Measurements from ENCODE around the gene BTG2. TPM values are rescaled to one million over a fixed set of nuclear protein-coding genes. Genes with fewer than 3 reads are reported as not detected.

BTG2 gene
- total and polyA plus RNA-seq, 2 experiments from 2014 or later, result 6.3 to 9.1 TPM

DNA sequence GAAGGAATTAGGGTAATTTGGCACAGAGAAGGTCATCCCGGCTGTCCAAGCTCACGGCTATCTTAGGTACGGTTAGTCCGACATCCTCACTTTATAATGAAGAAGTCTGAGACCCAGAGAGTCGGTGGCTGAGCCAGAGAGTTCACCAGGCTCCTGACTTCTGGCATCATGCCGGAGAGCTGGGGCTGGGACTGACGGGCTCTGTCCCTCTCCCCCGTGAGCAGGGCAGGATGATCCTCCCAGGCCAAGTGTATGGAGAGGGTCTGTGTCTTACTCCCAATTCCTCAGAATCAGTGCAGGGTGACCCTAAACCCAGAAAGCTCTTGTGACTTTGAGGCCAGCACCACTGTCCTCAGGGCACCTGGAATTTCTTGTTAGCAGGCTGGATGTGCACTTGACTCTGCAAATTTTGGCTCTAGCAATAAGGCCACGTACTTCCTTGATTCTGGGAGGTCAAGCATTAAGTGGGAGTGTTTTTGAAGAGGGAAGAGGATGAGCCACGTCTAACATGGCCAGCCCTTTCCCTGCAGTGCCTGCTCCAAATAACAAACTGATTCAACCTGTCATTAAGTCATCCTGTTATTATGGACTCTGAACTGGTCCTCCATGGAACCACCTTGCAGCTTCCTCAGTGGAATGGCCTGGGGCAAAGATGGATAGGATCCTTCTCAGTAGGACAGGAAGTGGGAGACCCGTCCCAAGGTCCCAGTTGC is 20.8 kb upstream of the BTG2 start:
- no peaks in the 10 kb centered on the region for H3K36me3 ChIP-seq (ENCODE audit: insufficient read depth)
- ATAC-seq (no peak), DNase-seq (ENCODE audit: low spot score) (no peak)
- no peak overlapping the region for H3K27ac ChIP-seq (ENCODE audit: low read depth)
- no peaks in the 10 kb centered on the region for H4K20me1 ChIP-seq (replicated peaks; ENCODE audit: insufficient read depth)
- H3K4me3 Mint-ChIP-seq, result no peak overlapping the region
- H3K36me3 Mint-ChIP-seq (ENCODE audit: low read depth), result no peaks in the 10 kb centered on the region
- no peaks in the 10 kb centered on the region for H3K9me2 ChIP-seq (ENCODE audit: insufficient read depth)
- no peaks in the 10 kb centered on the region for H3K79me2 ChIP-seq (replicated peaks; ENCODE audit: insufficient read depth)
- peaks cover 24% of the 10 kb centered on the region for H3K4me1 ChIP-seq (ENCODE audit: insufficient read depth)
- no peaks in the 10 kb centered on the region for H3F3A ChIP-seq (replicated peaks; ENCODE audit: low read depth)
- peaks cover 36% of the 10 kb centered on the region for H3K4me1 Mint-ChIP-seq
- no peaks in the 10 kb centered on the region for H3K9me3 Mint-ChIP-seq
- no peak overlapping the region for H3K27ac Mint-ChIP-seq
- TF ChIP-seq, protein P1, sequence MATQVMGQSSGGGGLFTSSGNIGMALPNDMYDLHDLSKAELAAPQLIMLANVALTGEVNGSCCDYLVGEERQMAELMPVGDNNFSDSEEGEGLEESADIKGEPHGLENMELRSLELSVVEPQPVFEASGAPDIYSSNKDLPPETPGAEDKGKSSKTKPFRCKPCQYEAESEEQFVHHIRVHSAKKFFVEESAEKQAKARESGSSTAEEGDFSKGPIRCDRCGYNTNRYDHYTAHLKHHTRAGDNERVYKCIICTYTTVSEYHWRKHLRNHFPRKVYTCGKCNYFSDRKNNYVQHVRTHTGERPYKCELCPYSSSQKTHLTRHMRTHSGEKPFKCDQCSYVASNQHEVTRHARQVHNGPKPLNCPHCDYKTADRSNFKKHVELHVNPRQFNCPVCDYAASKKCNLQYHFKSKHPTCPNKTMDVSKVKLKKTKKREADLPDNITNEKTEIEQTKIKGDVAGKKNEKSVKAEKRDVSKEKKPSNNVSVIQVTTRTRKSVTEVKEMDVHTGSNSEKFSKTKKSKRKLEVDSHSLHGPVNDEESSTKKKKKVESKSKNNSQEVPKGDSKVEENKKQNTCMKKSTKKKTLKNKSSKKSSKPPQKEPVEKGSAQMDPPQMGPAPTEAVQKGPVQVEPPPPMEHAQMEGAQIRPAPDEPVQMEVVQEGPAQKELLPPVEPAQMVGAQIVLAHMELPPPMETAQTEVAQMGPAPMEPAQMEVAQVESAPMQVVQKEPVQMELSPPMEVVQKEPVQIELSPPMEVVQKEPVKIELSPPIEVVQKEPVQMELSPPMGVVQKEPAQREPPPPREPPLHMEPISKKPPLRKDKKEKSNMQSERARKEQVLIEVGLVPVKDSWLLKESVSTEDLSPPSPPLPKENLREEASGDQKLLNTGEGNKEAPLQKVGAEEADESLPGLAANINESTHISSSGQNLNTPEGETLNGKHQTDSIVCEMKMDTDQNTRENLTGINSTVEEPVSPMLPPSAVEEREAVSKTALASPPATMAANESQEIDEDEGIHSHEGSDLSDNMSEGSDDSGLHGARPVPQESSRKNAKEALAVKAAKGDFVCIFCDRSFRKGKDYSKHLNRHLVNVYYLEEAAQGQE (IDR thresholded peaks at IDR 0.05; ENCODE audit: unreplicated experiment), result no peak
- TF ChIP-seq ZNF331 (CRISPR knock-in tag; IDR thresholded peaks at IDR 0.05; ENCODE audit: low read depth) (no peak), EZH2phosphoT487 (IDR thresholded peaks at IDR 0.05; ENCODE audit: unreplicated experiment) (no peak), CREB1 (CRISPR knock-in tag; IDR thresholded peaks at IDR 0.05; ENCODE audit: low read depth) (no peak), JUNB (IDR thresholded peaks at IDR 0.05; ENCODE audit: unreplicated experiment) (no peak), POLR2AphosphoS5 (IDR thresholded peaks at IDR 0.05; ENCODE audit: low read depth) (no peak), NANOG (IDR thresholded peaks at IDR 0.05; ENCODE audit: borderline replicate concordance) (no peak), STAT1 (IDR thresholded peaks at IDR 0.05; ENCODE audit: unreplicated experiment) (no peak), EZH2 (IDR thresholded peaks at IDR 0.05; ENCODE audit: low read depth, unreplicated experiment) (no peak), ZNF114 (CRISPR knock-in tag; IDR thresholded peaks at IDR 0.05) (no peak)
- TF ChIP-seq, protein P2, sequence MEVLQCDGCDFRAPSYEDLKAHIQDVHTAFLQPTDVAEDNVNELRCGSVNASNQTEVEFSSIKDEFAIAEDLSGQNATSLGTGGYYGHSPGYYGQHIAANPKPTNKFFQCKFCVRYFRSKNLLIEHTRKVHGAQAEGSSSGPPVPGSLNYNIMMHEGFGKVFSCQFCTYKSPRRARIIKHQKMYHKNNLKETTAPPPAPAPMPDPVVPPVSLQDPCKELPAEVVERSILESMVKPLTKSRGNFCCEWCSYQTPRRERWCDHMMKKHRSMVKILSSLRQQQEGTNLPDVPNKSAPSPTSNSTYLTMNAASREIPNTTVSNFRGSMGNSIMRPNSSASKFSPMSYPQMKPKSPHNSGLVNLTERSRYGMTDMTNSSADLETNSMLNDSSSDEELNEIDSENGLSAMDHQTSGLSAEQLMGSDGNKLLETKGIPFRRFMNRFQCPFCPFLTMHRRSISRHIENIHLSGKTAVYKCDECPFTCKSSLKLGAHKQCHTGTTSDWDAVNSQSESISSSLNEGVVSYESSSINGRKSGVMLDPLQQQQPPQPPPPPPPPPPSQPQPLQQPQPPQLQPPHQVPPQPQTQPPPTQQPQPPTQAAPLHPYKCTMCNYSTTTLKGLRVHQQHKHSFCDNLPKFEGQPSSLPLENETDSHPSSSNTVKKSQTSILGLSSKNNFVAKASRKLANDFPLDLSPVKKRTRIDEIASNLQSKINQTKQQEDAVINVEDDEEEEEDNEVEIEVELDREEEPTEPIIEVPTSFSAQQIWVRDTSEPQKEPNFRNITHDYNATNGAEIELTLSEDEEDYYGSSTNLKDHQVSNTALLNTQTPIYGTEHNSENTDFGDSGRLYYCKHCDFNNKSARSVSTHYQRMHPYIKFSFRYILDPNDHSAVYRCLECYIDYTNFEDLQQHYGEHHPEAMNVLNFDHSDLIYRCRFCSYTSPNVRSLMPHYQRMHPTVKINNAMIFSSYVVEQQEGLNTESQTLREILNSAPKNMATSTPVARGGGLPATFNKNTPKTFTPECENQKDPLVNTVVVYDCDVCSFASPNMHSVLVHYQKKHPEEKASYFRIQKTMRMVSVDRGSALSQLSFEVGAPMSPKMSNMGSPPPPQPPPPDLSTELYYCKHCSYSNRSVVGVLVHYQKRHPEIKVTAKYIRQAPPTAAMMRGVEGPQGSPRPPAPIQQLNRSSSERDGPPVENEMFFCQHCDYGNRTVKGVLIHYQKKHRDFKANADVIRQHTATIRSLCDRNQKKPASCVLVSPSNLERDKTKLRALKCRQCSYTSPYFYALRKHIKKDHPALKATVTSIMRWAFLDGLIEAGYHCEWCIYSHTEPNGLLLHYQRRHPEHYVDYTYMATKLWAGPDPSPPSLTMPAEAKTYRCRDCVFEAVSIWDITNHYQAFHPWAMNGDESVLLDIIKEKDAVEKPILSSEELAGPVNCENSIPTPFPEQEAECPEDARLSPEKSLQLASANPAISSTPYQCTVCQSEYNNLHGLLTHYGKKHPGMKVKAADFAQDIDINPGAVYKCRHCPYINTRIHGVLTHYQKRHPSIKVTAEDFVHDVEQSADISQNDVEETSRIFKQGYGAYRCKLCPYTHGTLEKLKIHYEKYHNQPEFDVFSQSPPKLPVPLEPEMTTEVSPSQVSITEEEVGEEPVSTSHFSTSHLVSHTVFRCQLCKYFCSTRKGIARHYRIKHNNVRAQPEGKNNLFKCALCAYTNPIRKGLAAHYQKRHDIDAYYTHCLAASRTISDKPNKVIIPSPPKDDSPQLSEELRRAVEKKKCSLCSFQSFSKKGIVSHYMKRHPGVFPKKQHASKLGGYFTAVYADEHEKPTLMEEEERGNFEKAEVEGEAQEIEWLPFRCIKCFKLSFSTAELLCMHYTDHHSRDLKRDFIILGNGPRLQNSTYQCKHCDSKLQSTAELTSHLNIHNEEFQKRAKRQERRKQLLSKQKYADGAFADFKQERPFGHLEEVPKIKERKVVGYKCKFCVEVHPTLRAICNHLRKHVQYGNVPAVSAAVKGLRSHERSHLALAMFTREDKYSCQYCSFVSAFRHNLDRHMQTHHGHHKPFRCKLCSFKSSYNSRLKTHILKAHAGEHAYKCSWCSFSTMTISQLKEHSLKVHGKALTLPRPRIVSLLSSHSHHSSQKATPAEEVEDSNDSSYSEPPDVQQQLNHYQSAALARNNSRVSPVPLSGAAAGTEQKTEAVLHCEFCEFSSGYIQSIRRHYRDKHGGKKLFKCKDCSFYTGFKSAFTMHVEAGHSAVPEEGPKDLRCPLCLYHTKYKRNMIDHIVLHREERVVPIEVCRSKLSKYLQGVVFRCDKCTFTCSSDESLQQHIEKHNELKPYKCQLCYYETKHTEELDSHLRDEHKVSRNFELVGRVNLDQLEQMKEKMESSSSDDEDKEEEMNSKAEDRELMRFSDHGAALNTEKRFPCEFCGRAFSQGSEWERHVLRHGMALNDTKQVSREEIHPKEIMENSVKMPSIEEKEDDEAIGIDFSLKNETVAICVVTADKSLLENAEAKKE (CRISPR knock-in tag; IDR thresholded peaks at IDR 0.05), result no peak
- TF ChIP-seq, protein P3, sequence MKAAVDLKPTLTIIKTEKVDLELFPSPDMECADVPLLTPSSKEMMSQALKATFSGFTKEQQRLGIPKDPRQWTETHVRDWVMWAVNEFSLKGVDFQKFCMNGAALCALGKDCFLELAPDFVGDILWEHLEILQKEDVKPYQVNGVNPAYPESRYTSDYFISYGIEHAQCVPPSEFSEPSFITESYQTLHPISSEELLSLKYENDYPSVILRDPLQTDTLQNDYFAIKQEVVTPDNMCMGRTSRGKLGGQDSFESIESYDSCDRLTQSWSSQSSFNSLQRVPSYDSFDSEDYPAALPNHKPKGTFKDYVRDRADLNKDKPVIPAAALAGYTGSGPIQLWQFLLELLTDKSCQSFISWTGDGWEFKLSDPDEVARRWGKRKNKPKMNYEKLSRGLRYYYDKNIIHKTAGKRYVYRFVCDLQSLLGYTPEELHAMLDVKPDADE (IDR thresholded peaks at IDR 0.05), result no peak
- TF ChIP-seq, protein P4, sequence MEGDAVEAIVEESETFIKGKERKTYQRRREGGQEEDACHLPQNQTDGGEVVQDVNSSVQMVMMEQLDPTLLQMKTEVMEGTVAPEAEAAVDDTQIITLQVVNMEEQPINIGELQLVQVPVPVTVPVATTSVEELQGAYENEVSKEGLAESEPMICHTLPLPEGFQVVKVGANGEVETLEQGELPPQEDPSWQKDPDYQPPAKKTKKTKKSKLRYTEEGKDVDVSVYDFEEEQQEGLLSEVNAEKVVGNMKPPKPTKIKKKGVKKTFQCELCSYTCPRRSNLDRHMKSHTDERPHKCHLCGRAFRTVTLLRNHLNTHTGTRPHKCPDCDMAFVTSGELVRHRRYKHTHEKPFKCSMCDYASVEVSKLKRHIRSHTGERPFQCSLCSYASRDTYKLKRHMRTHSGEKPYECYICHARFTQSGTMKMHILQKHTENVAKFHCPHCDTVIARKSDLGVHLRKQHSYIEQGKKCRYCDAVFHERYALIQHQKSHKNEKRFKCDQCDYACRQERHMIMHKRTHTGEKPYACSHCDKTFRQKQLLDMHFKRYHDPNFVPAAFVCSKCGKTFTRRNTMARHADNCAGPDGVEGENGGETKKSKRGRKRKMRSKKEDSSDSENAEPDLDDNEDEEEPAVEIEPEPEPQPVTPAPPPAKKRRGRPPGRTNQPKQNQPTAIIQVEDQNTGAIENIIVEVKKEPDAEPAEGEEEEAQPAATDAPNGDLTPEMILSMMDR (conservative IDR thresholded peaks at IDR 0.05; ENCODE audit: low read depth in 2 of 2), result no peak
- no peak overlapping the region for H3K4me2 ChIP-seq
- H3K27me3 Mint-ChIP-seq (ENCODE audit: insufficient read depth, low read depth, poor library complexity), result peaks cover 20% of the 10 kb centered on the region
- no peak overlapping the region for H3K4me3 ChIP-seq
- no peak overlapping the region for H2AFZ ChIP-seq
- H3K27me3 ChIP-seq (ENCODE audit: insufficient read depth), result peaks cover 24% of the 10 kb centered on the region
